ENCODE measurements around the gene THY1. TPM values are rescaled to one million over a fixed set of nuclear protein-coding genes. Genes with fewer than 3 reads are reported as not detected.

THY1 gene
- total RNA-seq, 1 experiment from 2014 or later = 1.1 TPM

DNA sequence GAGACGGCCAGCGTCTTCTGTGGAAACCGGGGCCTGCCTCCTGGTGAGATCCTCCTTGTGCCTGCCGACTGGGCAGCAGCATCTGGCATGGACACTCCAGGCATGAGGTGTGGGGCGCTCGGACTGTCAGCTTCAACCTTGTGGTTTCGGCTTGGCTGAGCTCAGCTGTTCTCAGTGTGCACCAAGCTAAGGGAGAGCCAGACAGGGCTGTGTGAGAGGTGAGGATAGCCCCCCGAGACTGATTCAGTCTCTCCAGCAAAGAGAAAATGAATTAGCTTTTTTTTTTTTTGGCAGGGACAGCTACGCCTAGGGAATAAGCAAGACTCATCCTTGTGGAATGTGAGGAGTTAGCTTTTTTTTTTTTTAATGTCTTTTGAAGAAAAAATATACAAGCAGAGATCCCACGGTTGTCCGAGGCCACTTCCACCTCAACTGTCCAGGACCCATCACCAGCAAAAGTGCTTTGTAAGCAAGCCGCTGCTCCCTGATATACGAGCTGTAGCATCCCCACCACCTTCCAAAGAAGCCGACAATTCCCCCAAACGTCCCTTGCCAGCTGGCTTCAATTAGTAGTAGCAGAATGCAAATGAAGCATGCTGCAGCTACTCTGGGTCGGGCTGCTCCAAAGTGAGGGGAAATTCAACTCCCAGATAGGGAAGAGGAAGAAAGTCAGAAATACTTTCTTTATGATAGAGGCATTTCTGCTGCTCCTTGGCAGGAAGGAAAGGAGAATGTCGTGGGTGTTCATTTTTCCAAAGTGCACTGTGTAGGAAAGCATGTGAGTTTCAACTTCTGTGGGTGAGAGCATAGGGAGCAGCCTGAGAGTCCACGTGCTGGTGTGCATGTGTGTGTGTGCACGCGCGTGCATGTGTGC lies 9.7 kb upstream of the THY1 start:
- no peaks in the 10 kb centered on the region for H3K9me2 ChIP-seq (ENCODE audit: insufficient read depth)
- ChIA-PET POLR2A (interaction anchor here (0.6 kb wide), 2 partner anchors 116 to 227 kb away, joined by 3 to 4 read pairs; partner anchors contain the start of gene CBL), RAD21 (ENCODE audit: low non-redundant PET in 1 of 2, low total read pairs in 2 of 2, uncharacterized antibody in 2 of 2, unreplicated experiment in 2 of 2) (no interaction called here), CTCF (no interaction called here)
- H3K9me3 ChIP-seq (ENCODE audit: control insufficient read depth in 1 of 2, insufficient read depth in 1 of 2, low read depth in 1 of 2, low read length in 2 of 2) = no peaks in the 10 kb centered on the region
- H3K36me3 ChIP-seq (ENCODE audit: control insufficient read depth in 1 of 2, insufficient read depth in 2 of 2, low read length in 2 of 2) = no peaks in the 10 kb centered on the region
- no peaks in the 10 kb centered on the region for H4K20me1 ChIP-seq (ENCODE audit: insufficient read depth)
- no TSS peak for BruUV-seq (replicated peaks)
- intact Hi-C loops (cut with micrococcal nuclease) = no loop called here
- no peak overlapping the region for H2AFZ ChIP-seq (ENCODE audit: low read depth, low read length, poor library complexity, severe bottlenecking)
- no peak for DNase-seq (ENCODE audit: low read depth, low spot score)
- no peaks in the 10 kb centered on the region for H3K27me3 ChIP-seq (ENCODE audit: insufficient read depth, low read length)
- peak; percentile 63 for ATAC-seq
- no peak overlapping the region for H3K27ac ChIP-seq (ENCODE audit: low read depth, low read length)
- no peaks in the 10 kb centered on the region for H3K79me2 ChIP-seq (ENCODE audit: insufficient read depth, low read length)
- no peak for TF ChIP-seq ZNF274 (IDR thresholded peaks at IDR 0.05; ENCODE audit: low read depth, low read length)
- TF ChIP-seq, protein P1, sequence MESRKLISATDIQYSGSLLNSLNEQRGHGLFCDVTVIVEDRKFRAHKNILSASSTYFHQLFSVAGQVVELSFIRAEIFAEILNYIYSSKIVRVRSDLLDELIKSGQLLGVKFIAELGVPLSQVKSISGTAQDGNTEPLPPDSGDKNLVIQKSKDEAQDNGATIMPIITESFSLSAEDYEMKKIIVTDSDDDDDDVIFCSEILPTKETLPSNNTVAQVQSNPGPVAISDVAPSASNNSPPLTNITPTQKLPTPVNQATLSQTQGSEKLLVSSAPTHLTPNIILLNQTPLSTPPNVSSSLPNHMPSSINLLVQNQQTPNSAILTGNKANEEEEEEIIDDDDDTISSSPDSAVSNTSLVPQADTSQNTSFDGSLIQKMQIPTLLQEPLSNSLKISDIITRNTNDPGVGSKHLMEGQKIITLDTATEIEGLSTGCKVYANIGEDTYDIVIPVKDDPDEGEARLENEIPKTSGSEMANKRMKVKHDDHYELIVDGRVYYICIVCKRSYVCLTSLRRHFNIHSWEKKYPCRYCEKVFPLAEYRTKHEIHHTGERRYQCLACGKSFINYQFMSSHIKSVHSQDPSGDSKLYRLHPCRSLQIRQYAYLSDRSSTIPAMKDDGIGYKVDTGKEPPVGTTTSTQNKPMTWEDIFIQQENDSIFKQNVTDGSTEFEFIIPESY (IDR thresholded peaks at IDR 0.05; ENCODE audit: extremely low read depth, insufficient replicate concordance, low read length) = no peak
- TF ChIP-seq RAD21 (IDR thresholded peaks at IDR 0.05; ENCODE audit: low read depth) = no peak
- TF ChIP-seq SP1 (IDR thresholded peaks at IDR 0.05; ENCODE audit: low read depth) = no peak
- TF ChIP-seq TCF7L2 (IDR thresholded peaks at IDR 0.05; ENCODE audit: borderline replicate concordance, extremely low read depth, insufficient read depth, insufficient read length) = no peak
- no peak for TF ChIP-seq CEBPB (IDR thresholded peaks at IDR 0.05; ENCODE audit: low read depth)
- TF ChIP-seq EGR1 (IDR thresholded peaks at IDR 0.05; ENCODE audit: low read depth) = no peak
- TF ChIP-seq POLR2AphosphoS5 (IDR thresholded peaks at IDR 0.05; ENCODE audit: low read depth, low read length) = no peak
- TF ChIP-seq EZH2 (IDR thresholded peaks at IDR 0.05) = no peak
- TF ChIP-seq POLR2A (IDR thresholded peaks at IDR 0.05; ENCODE audit: borderline replicate concordance, extremely low read depth, insufficient read depth, insufficient read length) = no peak
- no peak for TF ChIP-seq SRF (IDR thresholded peaks at IDR 0.05; ENCODE audit: low read depth)
- no peak for TF ChIP-seq JUND (IDR thresholded peaks at IDR 0.05)
- H3K4me1 ChIP-seq (ENCODE audit: control insufficient read depth in 1 of 2, insufficient read depth in 2 of 2, low read length in 2 of 2) = peaks cover 14 to 20% of the 10 kb centered on the region in 2 experiments
- no peak overlapping the region for H3K4me3 ChIP-seq (replicated peaks in 1 of 2; ENCODE audit: low read depth in 1 of 2, low read length in 2 of 2)
- 0 out of 2 replicates have a peak overlapping the region, but pooled peaks have one; percentile 3 for H3K9ac ChIP-seq (ENCODE audit: low read length)
- peak overlapping the region; percentile 46 for H3K4me2 ChIP-seq (ENCODE audit: low read length)
